MM.1S (cell line): ENCODE results near the gene TP53BP2.

ENCODE experiments used
- DNase-seq: peaks from one replicate; pipeline ENCODE4 v3.0.0-alpha.2; 2015
- H2AFZ ChIP-seq: fragments of 300-600 bp; sonication (generic); 2 replicates; pipeline ENCODE4 v1.6.0; 2016; ENCODE audit warnings: antibody characterized with exemption, low read length
- H3F3A ChIP-seq: fragments of 300-600 bp; sonication (generic); 2 replicates; pipeline ENCODE4 v1.6.1; 2016; ENCODE audit warnings: mild to moderate bottlenecking, antibody characterized with exemption, low read length, moderate library complexity, mixed read lengths; ENCODE audit not compliant: insufficient read depth
- H3K27ac ChIP-seq: fragments of 300-600 bp; sonication (generic); 2 replicates; pipeline ENCODE4 v1.5.1; 2016; ENCODE audit warnings: mild to moderate bottlenecking, low read length
- H3K27me3 ChIP-seq: fragments of 300-600 bp; sonication (generic); replicated peaks from 2 replicates; pipeline ENCODE4 v1.6.0; 2016; ENCODE audit warnings: low read length; ENCODE audit not compliant: insufficient read depth
- H3K36me3 ChIP-seq: fragments of 300-600 bp; sonication (generic); replicated peaks from 2 replicates; pipeline ENCODE4 v1.6.1; 2016; ENCODE audit warnings: mild to moderate bottlenecking, low read length, mixed read lengths; ENCODE audit not compliant: insufficient read depth
- H3K4me1 ChIP-seq: fragments of 300-600 bp; sonication (generic); 2 replicates; pipeline ENCODE4 v1.6.1; 2016; ENCODE audit warnings: low read length, mixed read lengths
- H3K4me2 ChIP-seq: fragments of 300-600 bp; sonication (generic); 2 replicates; pipeline ENCODE4 v1.6.0; 2016; ENCODE audit warnings: low read depth, low read length
- H3K4me3 ChIP-seq: fragments of 300-600 bp; sonication (generic); 2 replicates; pipeline ENCODE4 v1.5.1; 2016; ENCODE audit warnings: low read length, mixed read lengths
- H3K79me2 ChIP-seq: fragments of 300-600 bp; sonication (generic); 2 replicates; pipeline ENCODE4 v1.6.1; 2016; ENCODE audit warnings: mixed run types, low read length, mixed read lengths
- H3K9ac ChIP-seq: fragments of 300-600 bp; sonication (generic); 2 replicates; pipeline ENCODE4 v1.6.1; 2016; ENCODE audit warnings: low read length, mixed read lengths
- H3K9me2 ChIP-seq: fragments of 300-600 bp; sonication (generic); replicated peaks from 2 replicates; pipeline ENCODE4 v1.6.1; 2016; ENCODE audit warnings: mild to moderate bottlenecking, low read length, mixed read lengths; ENCODE audit not compliant: insufficient read depth
- H3K9me3 ChIP-seq: fragments of 300-600 bp; sonication (generic); replicated peaks from 2 replicates; pipeline ENCODE4 v1.6.1; 2016; ENCODE audit warnings: mild to moderate bottlenecking, low read length, mixed read lengths; ENCODE audit not compliant: insufficient read depth
- H4K20me1 ChIP-seq: fragments of 300-600 bp; sonication (generic); 2 replicates; pipeline ENCODE4 v1.6.1; 2016; ENCODE audit warnings: mild to moderate bottlenecking, low read length, moderate library complexity, mixed read lengths; ENCODE audit not compliant: insufficient read depth
- CTCF ChIP-seq: fragments of 300-600 bp; sonication (generic); IDR thresholded peaks from 2 replicates; pipeline ENCODE4 v1.5.1; 2016; ENCODE audit warnings: antibody characterized with exemption, low read length, mixed read lengths
- EZH2 ChIP-seq: fragments of 300-600 bp; sonication (generic); optimal IDR thresholded peaks from 2 replicates; pipeline ENCODE3; 2017; ENCODE audit warnings: low read depth, mild to moderate bottlenecking, antibody characterized with exemption, low read length, mixed read lengths
- EZH2phosphoT487 ChIP-seq: fragments of 300-600 bp; sonication (generic); IDR thresholded peaks from 2 replicates; pipeline ENCODE4 v1.6.1; 2018; ENCODE audit warnings: antibody characterized with exemption, low read length

The TP53BP2 gene

GRCh38 chr1:223748773-223749733, 96.7 kb downstream of the TP53BP2 start:
- peak; percentile 68 for DNase-seq
- Histone ChIP-seq H3K36me3 (no peaks in the 10 kb centered on the region), H3K27ac (no peak overlapping the region), H3K27me3 (no peaks in the 10 kb centered on the region), H3K9me3 (no peaks in the 10 kb centered on the region), H3F3A (no peaks in the 10 kb centered on the region), H4K20me1 (no peaks in the 10 kb centered on the region), H2AFZ (peak overlapping the region; percentile 48), H3K9me2 (no peaks in the 10 kb centered on the region), H3K79me2 (no peaks in the 10 kb centered on the region), H3K4me1 (no peaks in the 10 kb centered on the region), H3K9ac (no peak overlapping the region), H3K4me2 (peak overlapping the region; percentile 75; the same call in 1 of the 2 replicates), H3K4me3 (peak overlapping the region; percentile 45)
- peak; percentile 97 for TF ChIP-seq CTCF
- no peak for TF ChIP-seq EZH2phosphoT487
- no peak for TF ChIP-seq EZH2

- Histone ChIP-seq H3K9ac (no peak overlapping the region), H4K20me1 (no peaks in the 10 kb centered on the region), H3K4me1 (no peaks in the 10 kb centered on the region), H3K4me2 (no peak overlapping the region), H3K36me3 (no peaks in the 10 kb centered on the region), H3K9me2 (no peaks in the 10 kb centered on the region), H3K27me3 (no peaks in the 10 kb centered on the region), H3K27ac (no peak overlapping the region), H3K9me3 (no peaks in the 10 kb centered on the region), H2AFZ (no peak overlapping the region), H3K4me3 (no peak overlapping the region), H3K79me2 (no peaks in the 10 kb centered on the region), H3F3A (no peaks in the 10 kb centered on the region)
- no peak for DNase-seq
- TF ChIP-seq CTCF (no peak), EZH2phosphoT487 (no peak), EZH2 (no peak)
These were observed 97.4 kb downstream of the TP53BP2 start for GRCh38 chr1:223748405-223748772.

- H3K4me1 ChIP-seq, result no peaks in the 10 kb centered on the region
These were observed 97.9 kb downstream of the TP53BP2 start for GRCh38 chr1:223747838-223748335.

More at GRCh38 chr1:223747838-223748335, 97.9 kb downstream of the TP53BP2 start:
- no peak for TF ChIP-seq EZH2
- TF ChIP-seq CTCF, result no peak
- no peak for TF ChIP-seq EZH2phosphoT487
- Histone ChIP-seq H3K4me2 (no peak overlapping the region), H4K20me1 (no peaks in the 10 kb centered on the region), H3K9me3 (no peaks in the 10 kb centered on the region), H3K27me3 (no peaks in the 10 kb centered on the region), H3F3A (no peaks in the 10 kb centered on the region), H3K79me2 (no peaks in the 10 kb centered on the region), H3K36me3 (no peaks in the 10 kb centered on the region), H3K9me2 (no peaks in the 10 kb centered on the region), H3K27ac (no peak overlapping the region), H2AFZ (no peak overlapping the region), H3K4me3 (no peak overlapping the region), H3K9ac (no peak overlapping the region)
- DNase-seq, result no peak
